HK-2 (cell line): ENCODE data around the gene CLEC17A.
A peak's percentile ranks its signal among the peaks of the same experiment; 100 is the strongest.
"Not testable (repeated sequence)": the region's sequence is repeated elsewhere in the genome, so short reads cannot be mapped to it uniquely, and the experiment has no call there.

Source experiments
- DNase-seq: peaks from one replicate; pipeline ENCODE4 v3.0.0-alpha.2; 2018; ENCODE audit not compliant: unreplicated experiment

The CLEC17A gene

GRCh38 chr19:14582894-14583340, at the start of gene CLEC17A:
TSS of gene CLEC17A (plus strand) at chr19:14583084. CDS start at chr19:14583161, 77 bp downstream.
- DNase-seq: no peak

- no peak for DNase-seq
Measured at GRCh38 chr19:14533450-14533849, 49.4 kb upstream of the CLEC17A start.

GRCh38 chr19:14536926-14537692, 45.8 kb upstream of the CLEC17A start:
- DNase-seq: no peak

GRCh38 chr19:14540741-14541525, 42.0 kb upstream of the CLEC17A start:
- DNase-seq: no peak

- not testable (repeated sequence) for DNase-seq
Measured at GRCh38 chr19:14541979-14542378, 40.9 kb upstream of the CLEC17A start.

GRCh38 chr19:14542711-14543328, 40.1 kb upstream of the CLEC17A start:
- no peak for DNase-seq

GRCh38 chr19:14544047-14544446, 38.8 kb upstream of the CLEC17A start:
- no peak for DNase-seq

GRCh38 chr19:14544977-14545715, 37.7 kb upstream of the CLEC17A start:
- DNase-seq: no peak

GRCh38 chr19:14545716-14546082, 37.2 kb upstream of the CLEC17A start:
- no peak for DNase-seq

GRCh38 chr19:14550201-14550754, 32.6 kb upstream of the CLEC17A start:
- DNase-seq: peak; percentile 68

- DNase-seq: peak; percentile 78
Measured at GRCh38 chr19:14551134-14552005, 31.5 kb upstream of the CLEC17A start.

- not testable (repeated sequence) for DNase-seq
Measured at GRCh38 chr19:14552006-14552360, 30.9 kb upstream of the CLEC17A start.

- DNase-seq: no peak
Measured at GRCh38 chr19:14553042-14553938, 29.6 kb upstream of the CLEC17A start.

- no peak for DNase-seq
Measured at GRCh38 chr19:14553939-14554243, 29.0 kb upstream of the CLEC17A start.

- no peak for DNase-seq
Measured at GRCh38 chr19:14554382-14554812, 28.5 kb upstream of the CLEC17A start.

- peak; percentile 56 for DNase-seq
Measured at GRCh38 chr19:14555918-14556661, 26.8 kb upstream of the CLEC17A start.

- peak; percentile 73 for DNase-seq
Measured at GRCh38 chr19:14556662-14557188, 26.2 kb upstream of the CLEC17A start.

GRCh38 chr19:14558370-14559066, 24.4 kb upstream of the CLEC17A start:
- no peak for DNase-seq
